GM18505 (cell line): Measurements from ENCODE around the gene CDH4.
"Not testable (repeated sequence)": the region's sequence is repeated elsewhere in the genome, so short reads cannot be mapped to it uniquely, and the experiment has no call there.

ENCODE experiments used
- ATAC-seq: cut with Tn5 transposase; IDR thresholded peaks from one replicate; pipeline ENCODE4 v1.9.1; 2021; ENCODE audit not compliant: unreplicated experiment
- POLR2A ChIP-seq: IDR thresholded peaks from 4 replicates; pipeline ENCODE4 v1.6.1; 2011; ENCODE audit warnings: borderline replicate concordance; ENCODE audit not compliant: insufficient read depth, insufficient read length; ENCODE audit errors: extremely low read depth

The CDH4 gene

DNA sequence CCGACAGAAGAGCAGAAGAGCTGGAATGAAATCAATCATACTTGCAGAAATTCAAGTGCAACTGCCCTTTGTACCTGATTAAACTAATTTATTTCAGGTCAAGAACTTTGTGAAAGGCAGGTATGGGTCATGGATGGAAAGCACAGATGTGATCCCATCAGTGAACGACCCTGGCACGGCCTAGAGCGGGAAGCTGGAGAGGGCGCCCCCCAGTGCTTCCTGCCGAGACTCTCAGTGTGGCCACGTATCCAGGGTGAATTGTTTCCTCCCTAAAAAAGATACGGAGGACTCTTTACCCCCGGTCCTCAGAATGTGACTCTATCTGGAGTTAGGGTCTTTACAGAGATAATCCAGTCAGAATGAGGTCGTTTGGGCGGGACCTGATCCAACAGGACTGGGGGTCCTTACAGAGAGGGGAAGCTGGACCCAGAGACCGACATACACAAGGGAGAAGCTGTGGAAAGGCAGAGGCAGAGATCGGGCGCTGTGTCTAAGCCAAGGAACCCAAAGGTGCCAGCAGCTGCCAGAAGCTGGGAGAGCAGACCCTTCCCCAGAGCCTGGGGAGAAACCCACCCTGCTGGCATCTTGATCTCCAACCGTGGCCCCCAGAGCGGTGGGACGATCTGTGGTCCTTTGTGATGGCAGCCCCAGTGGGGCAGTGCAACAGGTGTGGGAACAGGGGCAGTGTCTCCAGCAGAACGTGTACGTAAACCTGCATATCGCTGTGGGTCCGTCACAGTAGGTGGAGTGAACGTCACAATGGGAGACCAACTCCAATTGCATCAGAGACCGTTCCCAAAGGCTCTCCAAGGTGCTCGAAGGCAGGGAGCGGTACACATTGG, 721.7 kb downstream of the CDH4 start:
- TF ChIP-seq POLR2A, result no peak
- ATAC-seq, result no peak

DNA sequence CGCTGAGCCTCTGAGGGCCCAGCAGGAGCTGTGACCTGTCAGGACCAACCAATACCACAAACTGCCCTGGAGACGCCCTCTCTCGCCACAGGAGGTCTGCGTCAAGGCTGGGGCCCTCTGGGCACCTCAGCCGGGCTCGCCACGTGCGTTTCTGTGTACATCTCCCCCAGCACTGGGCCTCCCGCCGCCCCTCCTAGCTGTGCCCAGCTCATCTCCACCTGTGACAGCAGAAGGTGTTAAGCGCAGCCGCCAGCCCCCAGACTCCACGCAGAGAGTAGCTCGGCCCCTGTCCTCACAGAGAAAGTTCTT, 722.2 kb downstream of the CDH4 start:
- ATAC-seq, result no peak
- TF ChIP-seq POLR2A, result no peak

DNA sequence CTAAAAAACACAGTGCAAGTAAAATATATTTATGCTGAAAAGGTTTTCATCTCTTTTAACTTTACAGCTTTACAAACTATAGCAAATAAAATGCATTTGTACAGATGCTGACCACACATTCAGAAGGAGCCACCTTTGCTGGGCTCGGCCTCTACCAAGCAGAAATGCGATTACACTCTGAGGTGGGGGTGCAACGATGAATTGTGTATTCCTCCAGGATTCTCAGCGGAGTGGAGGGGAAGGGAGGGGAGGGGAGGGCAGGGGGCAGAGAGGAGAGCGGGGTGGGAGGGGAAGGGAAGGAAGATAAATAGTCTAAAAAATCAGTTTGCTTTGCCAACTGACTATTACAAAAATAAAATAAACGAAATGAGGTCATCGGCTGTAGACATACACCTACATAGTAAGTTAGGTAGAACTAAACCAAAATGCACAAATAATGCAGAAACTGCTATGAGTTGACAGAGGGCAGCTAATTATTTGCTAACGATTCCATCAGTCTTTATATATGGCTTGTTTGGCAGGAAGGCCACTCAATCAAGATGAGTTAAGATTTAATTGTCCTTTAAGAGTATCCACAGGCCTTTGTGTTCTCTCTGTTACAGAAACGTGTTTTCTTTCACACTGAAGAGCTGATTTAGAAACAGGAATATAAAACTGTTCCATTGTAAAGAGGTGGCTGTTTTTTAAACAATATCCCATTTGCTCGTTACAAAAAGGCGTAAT, 723.5 kb downstream of the CDH4 start:
- TF ChIP-seq POLR2A, result no peak

DNA sequence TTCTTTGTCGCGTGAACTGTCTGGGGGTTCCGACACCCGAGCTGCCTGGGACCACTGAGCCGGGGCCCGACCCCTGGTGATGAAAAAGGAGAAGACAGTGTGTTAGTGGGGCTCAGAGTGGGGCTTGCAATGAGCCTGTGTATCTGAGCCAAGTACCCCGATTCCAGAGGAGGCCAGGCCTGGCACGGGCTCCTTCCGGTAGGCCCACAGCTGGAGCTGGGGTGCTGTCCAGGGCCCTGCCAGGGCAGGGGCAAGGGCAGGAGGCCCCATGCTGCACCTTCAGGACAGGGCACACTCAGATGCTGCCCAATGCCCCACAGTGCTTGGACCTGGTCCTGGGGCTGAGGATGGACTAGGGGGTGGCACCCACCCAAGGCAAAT, 724.2 kb downstream of the CDH4 start:
- no peak for ATAC-seq
- no peak for TF ChIP-seq POLR2A

More for the DNA sequence above, 723.5 kb downstream of the CDH4 start:
- no peak for ATAC-seq

DNA sequence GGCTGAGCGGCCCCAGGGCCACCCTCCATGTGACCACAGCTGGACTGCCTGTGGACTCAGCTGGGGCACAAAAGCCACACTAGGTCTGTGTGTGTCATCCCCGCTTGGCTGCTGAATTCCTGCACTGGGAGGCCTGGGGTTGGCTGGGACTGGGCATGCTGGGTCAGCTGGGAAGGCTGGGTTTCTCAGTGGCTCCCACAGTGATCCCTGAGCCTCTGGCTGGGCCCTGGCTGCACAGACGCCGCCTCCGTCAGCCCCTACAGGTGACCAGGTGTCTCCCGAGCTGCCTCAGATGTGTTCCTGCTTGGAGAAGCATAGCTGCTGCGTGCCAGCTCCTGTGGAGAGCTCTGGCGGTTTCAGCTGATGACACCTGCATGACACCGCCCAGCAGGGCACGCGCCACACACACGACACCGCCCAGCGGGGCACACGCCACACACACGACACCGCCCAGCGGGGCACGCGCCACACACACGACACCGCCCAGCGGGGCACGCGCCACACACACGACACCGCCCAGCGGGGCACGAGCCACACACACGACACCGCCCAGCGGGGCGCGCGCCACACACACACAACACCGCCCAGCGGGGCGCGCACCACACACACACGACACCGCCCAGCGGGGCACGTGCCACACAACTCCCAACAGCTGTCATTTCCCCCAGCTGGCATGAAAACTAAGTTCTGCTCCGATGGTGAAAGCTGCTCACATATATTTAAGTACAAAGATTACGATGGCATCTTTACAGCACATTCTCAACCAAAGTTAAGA, 724.8 kb downstream of the CDH4 start:
- no peak for TF ChIP-seq POLR2A
- no peak for ATAC-seq

DNA sequence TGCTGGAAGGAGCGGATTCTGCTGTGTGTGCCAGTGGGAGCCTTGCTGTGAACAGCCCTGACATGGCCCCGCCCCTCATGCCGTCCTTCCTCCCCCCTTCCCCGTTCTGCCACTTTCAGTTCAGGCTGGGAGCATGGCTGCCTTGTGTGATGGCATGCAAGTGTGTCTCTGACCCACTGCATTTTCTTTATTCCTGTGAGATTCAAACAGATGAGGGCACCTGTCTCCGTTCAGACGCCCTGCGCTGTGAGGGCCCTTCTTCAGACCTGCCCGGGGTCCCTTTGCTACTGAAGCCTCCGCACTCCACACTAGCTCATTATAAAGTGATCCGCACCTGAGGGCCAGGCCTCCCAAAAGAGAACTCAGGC, 725.3 kb downstream of the CDH4 start:
- TF ChIP-seq POLR2A, result no peak
- no peak for ATAC-seq

DNA sequence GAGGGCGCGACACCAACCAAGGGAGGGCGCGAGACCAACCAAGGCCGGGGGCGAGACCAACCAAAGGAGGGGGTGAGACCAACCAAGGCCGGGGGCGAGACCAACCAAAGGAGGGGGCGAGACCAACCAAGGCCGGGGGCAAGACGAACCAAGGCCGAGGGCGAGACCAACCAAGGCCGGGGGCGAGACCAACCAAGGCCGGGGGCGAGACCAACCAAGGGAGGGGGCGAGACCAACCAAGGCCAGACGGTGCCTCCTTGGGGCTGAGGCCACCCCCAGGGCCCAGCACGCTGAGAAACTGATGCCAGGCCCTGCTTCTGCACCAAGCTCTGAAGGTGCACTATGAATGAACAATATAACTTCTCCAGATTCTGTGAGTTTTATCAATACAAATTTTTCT, 726.4 kb downstream of the CDH4 start:
- TF ChIP-seq POLR2A, result no peak
- ATAC-seq, result no peak

DNA sequence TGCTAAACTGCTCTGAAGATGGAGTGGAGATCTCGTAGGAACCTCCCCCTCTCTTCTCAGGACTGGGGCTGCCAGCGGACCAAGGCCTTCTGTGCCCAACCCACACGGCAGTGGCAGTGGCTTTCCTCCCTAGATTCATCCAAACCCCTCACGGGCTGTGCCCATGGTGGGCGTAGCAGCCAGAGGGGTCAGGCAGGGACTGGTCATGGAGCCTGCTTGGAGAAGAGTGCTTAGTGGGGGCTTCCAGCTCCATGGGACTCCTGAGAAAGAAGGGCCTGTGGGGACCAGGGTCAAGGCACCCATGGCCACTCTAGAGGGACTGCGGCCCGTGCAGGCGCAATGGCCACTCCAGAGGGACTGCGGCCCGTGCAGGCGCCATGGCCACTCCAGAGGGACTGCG, 727.0 kb downstream of the CDH4 start:
- ATAC-seq, result no peak
- TF ChIP-seq POLR2A, result no peak

DNA sequence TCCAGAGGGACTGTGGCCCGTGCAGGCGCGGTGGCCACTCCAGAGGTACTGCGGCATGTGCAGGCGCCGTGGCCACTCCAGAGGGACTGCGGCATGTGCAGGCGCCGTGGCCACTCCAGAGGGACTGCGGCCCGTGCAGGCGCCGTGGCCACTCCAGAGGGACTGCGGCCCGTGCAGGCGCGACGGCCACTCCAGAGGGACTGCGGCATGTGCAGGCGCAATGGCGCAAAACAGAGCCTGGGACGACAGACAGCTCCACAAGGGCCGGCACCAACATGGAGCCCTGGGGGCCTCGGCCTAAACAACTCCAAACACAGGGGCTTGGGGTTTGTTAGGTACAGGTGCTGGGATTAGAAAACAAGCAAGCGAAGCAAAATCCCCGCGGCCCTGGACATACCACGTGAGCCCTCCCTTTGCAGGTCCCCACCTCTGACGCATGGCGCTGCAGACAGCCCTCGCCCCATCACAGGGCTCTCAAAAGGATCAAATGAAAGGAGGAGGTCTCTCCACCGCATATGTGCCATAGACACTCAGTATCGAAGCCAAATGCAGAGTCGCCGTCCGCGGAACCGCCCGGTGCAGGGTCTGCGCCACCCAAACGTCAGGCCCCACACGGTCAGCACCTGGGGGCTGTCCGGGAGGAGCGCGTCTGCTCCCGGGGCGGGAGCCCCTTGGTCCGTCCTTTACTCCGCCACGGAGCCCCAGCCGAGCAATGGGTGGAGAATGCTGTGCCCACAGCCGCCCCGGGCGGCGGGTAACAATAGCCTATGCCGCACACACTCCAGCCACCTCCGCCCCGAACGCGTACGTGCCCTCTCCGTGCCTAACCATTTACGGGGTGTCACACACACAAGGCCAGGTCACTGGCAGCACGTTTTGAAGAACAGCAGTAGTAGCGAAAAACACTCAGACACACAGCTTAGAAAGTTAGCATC, 727.9 kb downstream of the CDH4 start:
- TF ChIP-seq POLR2A, result no peak

DNA sequence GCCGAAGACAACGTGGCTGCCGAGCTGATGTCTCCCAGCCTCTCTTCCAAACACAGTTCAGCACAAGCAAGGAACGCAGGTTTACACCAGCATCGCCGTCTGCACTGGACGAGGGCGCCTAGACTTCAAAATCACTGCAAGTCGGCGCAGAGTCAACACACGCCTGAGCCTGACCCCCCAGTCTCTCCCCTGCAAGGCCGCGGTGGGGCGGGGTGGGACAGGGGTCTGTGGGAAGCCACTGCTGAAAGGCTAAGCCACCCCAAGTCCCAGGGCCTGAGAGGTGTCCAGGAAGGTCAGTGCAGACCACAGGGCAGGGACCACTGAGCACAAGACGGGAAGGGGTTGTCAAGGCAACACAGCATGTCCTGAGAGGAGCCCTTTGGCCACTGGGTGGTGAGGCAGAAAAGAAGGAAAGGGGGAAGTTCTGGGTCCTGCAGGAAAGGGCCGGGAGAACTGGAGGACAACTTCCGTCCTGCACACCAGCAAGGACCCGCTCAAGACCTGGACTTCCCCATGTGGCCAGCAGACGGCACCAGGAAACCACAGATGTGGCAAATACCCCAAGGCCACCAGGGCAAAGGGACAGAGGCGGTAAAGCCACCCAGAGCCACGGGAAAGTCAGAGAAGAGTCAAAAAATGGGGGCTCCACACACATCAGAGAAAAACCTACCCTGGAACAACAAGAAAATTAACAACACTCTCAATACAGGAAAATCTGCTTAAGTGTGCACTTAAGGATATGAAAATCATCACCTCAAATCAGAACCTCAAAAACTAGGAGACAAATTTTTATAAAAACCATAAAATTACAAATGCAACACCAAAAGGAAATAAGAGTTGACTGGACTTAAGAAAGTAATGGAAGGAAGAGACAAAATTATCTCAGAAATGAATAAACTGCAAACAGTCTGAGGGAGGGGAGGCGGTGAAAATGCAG, 728.9 kb downstream of the CDH4 start:
- no peak for ATAC-seq
- TF ChIP-seq POLR2A, result no peak

More for the DNA sequence above, 727.9 kb downstream of the CDH4 start:
- ATAC-seq, result no peak

DNA sequence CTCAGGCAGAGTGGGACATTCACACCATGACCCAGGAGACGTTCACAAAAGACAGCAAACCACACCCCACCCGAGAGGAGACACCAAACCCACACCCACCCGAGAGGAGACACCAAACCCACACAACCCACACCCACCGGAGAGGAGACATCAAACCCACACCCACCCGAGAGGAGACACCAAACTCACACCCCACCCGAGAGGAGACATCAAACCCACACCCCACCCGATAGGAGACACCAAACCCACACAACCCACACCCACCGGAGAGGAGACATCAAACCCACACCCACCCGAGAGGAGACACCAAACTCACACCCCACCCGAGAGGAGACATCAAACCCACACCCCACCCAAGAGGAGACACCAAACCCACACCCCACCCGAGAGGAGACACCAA, 729.6 kb downstream of the CDH4 start:
- not testable (repeated sequence) for ATAC-seq
